ENCODE data around the gene PITPNM2. TPM values are rescaled to one million over a fixed set of nuclear protein-coding genes. Genes with fewer than 3 reads are reported as not detected.
A peak's percentile ranks its signal among the peaks of the same experiment; 100 is the strongest.

The PITPNM2 gene
- total RNA-seq, 1 experiment from 2014 or later: 15.2 TPM

DNA sequence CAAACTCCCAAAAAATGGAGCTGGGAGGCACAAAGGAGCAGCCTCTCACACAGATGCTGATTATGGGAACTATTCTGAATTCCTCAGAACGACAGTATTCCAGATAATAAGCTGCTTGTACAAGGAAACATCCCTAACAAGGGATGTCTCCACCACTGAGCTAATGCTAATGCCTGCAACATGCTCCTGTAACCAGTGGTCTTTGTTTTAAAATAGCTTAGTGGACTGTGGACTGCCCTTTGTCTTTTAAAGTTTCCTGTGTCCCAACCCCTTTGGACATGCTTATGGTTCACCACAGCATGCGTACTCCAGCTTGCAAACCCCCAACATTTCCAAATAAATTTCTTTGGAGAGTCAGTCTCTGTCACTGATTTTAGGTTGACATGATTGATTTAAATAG is 16.4 kb upstream of the PITPNM2 start:
- Histone ChIP-seq H3K9me2 (ENCODE audit: insufficient read depth) (no peaks in the 10 kb centered on the region), H3K4me3 (replicated peaks in 1 of 2; ENCODE audit: low read depth in 1 of 2, low read length in 2 of 2) (no peak overlapping the region), H2AFZ (ENCODE audit: low read depth, low read length, poor library complexity, severe bottlenecking) (no peak overlapping the region), H3K36me3 (ENCODE audit: control insufficient read depth in 1 of 2, insufficient read depth in 2 of 2, low read length in 2 of 2) (peaks cover 0 to 4% of the 10 kb centered on the region in 2 experiments; a peak in 2 of 4 replicates), H3K79me2 (ENCODE audit: insufficient read depth, low read length) (no peaks in the 10 kb centered on the region), H3K4me1 (ENCODE audit: control insufficient read depth in 1 of 2, insufficient read depth in 2 of 2, low read length in 2 of 2) (peaks cover 2 to 4% of the 10 kb centered on the region in 2 experiments; a peak in 2 of 4 replicates), H3K9ac (ENCODE audit: low read length) (no peak overlapping the region), H3K27ac (ENCODE audit: low read depth, low read length) (no peak overlapping the region), H3K27me3 (ENCODE audit: insufficient read depth, low read length) (no peaks in the 10 kb centered on the region), H3K9me3 (ENCODE audit: control insufficient read depth in 1 of 2, insufficient read depth in 1 of 2, low read depth in 1 of 2, low read length in 2 of 2) (no peaks in the 10 kb centered on the region), H4K20me1 (ENCODE audit: insufficient read depth) (no peaks in the 10 kb centered on the region), H3K4me2 (ENCODE audit: low read length) (no peak overlapping the region)
- ChIA-PET RAD21 (ENCODE audit: low non-redundant PET in 1 of 2, low total read pairs in 2 of 2, uncharacterized antibody in 2 of 2, unreplicated experiment in 2 of 2) (no interaction called here), CTCF (no interaction called here), POLR2A (no interaction called here)
- TF ChIP-seq POLR2AphosphoS5 (IDR thresholded peaks at IDR 0.05; ENCODE audit: low read depth, low read length): no peak
- no peak for TF ChIP-seq CTCF (IDR thresholded peaks at IDR 0.05 in 2 of 3, conservative IDR thresholded peaks at IDR 0.05 in 1 of 3; ENCODE audit: borderline replicate concordance in 1 of 3, insufficient read depth in 1 of 3, low read depth in 2 of 3, low read length in 2 of 3)
- no peak for TF ChIP-seq SP1 (IDR thresholded peaks at IDR 0.05; ENCODE audit: low read depth)
- TF ChIP-seq, protein P1, sequence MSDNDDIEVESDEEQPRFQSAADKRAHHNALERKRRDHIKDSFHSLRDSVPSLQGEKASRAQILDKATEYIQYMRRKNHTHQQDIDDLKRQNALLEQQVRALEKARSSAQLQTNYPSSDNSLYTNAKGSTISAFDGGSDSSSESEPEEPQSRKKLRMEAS (IDR thresholded peaks at IDR 0.05): no peak
- TF ChIP-seq SIN3A (IDR thresholded peaks at IDR 0.05; ENCODE audit: low read depth): no peak
- TF ChIP-seq SRF (IDR thresholded peaks at IDR 0.05; ENCODE audit: low read depth): no peak
- no peak for DNase-seq (ENCODE audit: low read depth, low spot score)
- no TSS peak for BruUV-seq (replicated peaks)
- no peak for ATAC-seq
- intact Hi-C loops (cut with micrococcal nuclease): no loop called here

- Histone ChIP-seq H3K4me1 (ENCODE audit: control insufficient read depth in 1 of 2, insufficient read depth in 2 of 2, low read length in 2 of 2) (peaks cover 2 to 4% of the 10 kb centered on the region in 2 experiments; a peak in 2 of 4 replicates), H3K27me3 (ENCODE audit: insufficient read depth, low read length) (no peaks in the 10 kb centered on the region), H3K27ac (ENCODE audit: low read depth, low read length) (no peak overlapping the region), H3K36me3 (ENCODE audit: control insufficient read depth in 1 of 2, insufficient read depth in 2 of 2, low read length in 2 of 2) (peaks cover 0 to 6% of the 10 kb centered on the region in 2 experiments; a peak in 2 of 4 replicates), H4K20me1 (ENCODE audit: insufficient read depth) (no peaks in the 10 kb centered on the region), H3K9ac (ENCODE audit: low read length) (no peak overlapping the region), H2AFZ (ENCODE audit: low read depth, low read length, poor library complexity, severe bottlenecking) (no peak overlapping the region), H3K9me2 (ENCODE audit: insufficient read depth) (no peaks in the 10 kb centered on the region), H3K79me2 (ENCODE audit: insufficient read depth, low read length) (no peaks in the 10 kb centered on the region), H3K4me2 (ENCODE audit: low read length) (no peak overlapping the region), H3K9me3 (ENCODE audit: control insufficient read depth in 1 of 2, insufficient read depth in 1 of 2, low read depth in 1 of 2, low read length in 2 of 2) (no peaks in the 10 kb centered on the region), H3K4me3 (replicated peaks in 1 of 2; ENCODE audit: low read depth in 1 of 2, low read length in 2 of 2) (no peak overlapping the region)
- ATAC-seq (no peak), DNase-seq (ENCODE audit: low read depth, low spot score) (no peak)
- BruUV-seq (replicated peaks): TSS peak; percentile 19
- ChIA-PET RAD21 (ENCODE audit: low non-redundant PET in 1 of 2, low total read pairs in 2 of 2, uncharacterized antibody in 2 of 2, unreplicated experiment in 2 of 2) (no interaction called here), CTCF (no interaction called here), POLR2A (no interaction called here)
- intact Hi-C loops (cut with micrococcal nuclease): no loop called here
- TF ChIP-seq REST (IDR thresholded peaks at IDR 0.05; ENCODE audit: low read depth): no peak
- TF ChIP-seq CEBPB (IDR thresholded peaks at IDR 0.05; ENCODE audit: low read depth): no peak
- TF ChIP-seq CBX3 (IDR thresholded peaks at IDR 0.05; ENCODE audit: low read depth): no peak
- TF ChIP-seq RAD21 (IDR thresholded peaks at IDR 0.05; ENCODE audit: low read depth): no peak
- TF ChIP-seq ZNF274 (IDR thresholded peaks at IDR 0.05; ENCODE audit: low read depth, low read length): no peak
- TF ChIP-seq YY1 (IDR thresholded peaks at IDR 0.05; ENCODE audit: extremely low read depth, insufficient replicate concordance, low read depth, low read length): no peak
- TF ChIP-seq FOSL1 (IDR thresholded peaks at IDR 0.05; ENCODE audit: low read depth): no peak
- TF ChIP-seq ELF1 (IDR thresholded peaks at IDR 0.05; ENCODE audit: borderline replicate concordance, low read depth): no peak
- TF ChIP-seq TCF7L2 (IDR thresholded peaks at IDR 0.05; ENCODE audit: borderline replicate concordance, extremely low read depth, insufficient read depth, insufficient read length): no peak
- no peak for TF ChIP-seq EGR1 (IDR thresholded peaks at IDR 0.05; ENCODE audit: low read depth)
Measured at GRCh38 chr12:123165537-123165936, 14.6 kb upstream of the PITPNM2 start.

Data from HCT116 (cell line).